H1 (cell line): Measurements from ENCODE around the gene RPUSD1. TPM values are rescaled to one million over a fixed set of nuclear protein-coding genes. Genes with fewer than 3 reads are reported as not detected.
A peak's percentile ranks its signal among the peaks of the same experiment; 100 is the strongest.

ENCODE experiments used
- CTCF ChIA-PET: fragments of 300-600 bp; sonication (Branson Sonifier 250); formaldehyde crosslinking; loops from one replicate; lab custom pipeline; 2021; ENCODE audit not compliant: partially characterized antibody; lab: Charles Lee
- POLR2A ChIA-PET: fragments of 300-600 bp; sonication (Branson Sonifier 250); formaldehyde crosslinking; loops from one replicate; lab custom pipeline; 2021; ENCODE audit warnings: inconsistent platforms; ENCODE audit not compliant: partially characterized antibody; lab: Charles Lee
- DNase-seq, 2 experiments: peaks; one replicate each; pipeline versions ENCODE4 v3.0.0 to v3.0.0-alpha.2; 2010 to 2022; ENCODE audit warnings: low spot score in 2 of 2, low read depth in 1 of 2, mixed read lengths in 1 of 2
- FAIRE-seq: peaks from 2 replicates; lab custom pipeline; 2011; peaks lifted over from hg19 to GRCh38; lab: Jason Lieb, UNC
- H2AFZ ChIP-seq: 2 replicates; pipeline ENCODE4 v1.8.1; 2012; ENCODE audit warnings: low read length, inconsistent platforms
- H2AK5ac ChIP-seq: 2 replicates; pipeline ENCODE4 v1.6.1; 2013; ENCODE audit warnings: low read depth, low read length
- H2BK120ac ChIP-seq: replicated peaks from 2 replicates; pipeline ENCODE3; 2013; ENCODE audit warnings: low read depth, low read length, inconsistent platforms
- H2BK12ac ChIP-seq: 2 replicates; pipeline ENCODE4 v1.6.1; 2013; ENCODE audit warnings: low read depth, low read length
- H2BK15ac ChIP-seq: 2 replicates; pipeline ENCODE4 v1.6.1; 2013; ENCODE audit warnings: low read length
- H2BK20ac ChIP-seq: 2 replicates; pipeline ENCODE4 v1.6.1; 2013; ENCODE audit warnings: low read length
- H2BK5ac ChIP-seq: 2 replicates; pipeline ENCODE4 v1.6.1; 2013; ENCODE audit warnings: low read depth, low read length
- H3K14ac ChIP-seq: 2 replicates; pipeline ENCODE4 v1.6.1; 2013; ENCODE audit warnings: inconsistent platforms; ENCODE audit not compliant: insufficient read length
- H3K18ac ChIP-seq: 2 replicates; pipeline ENCODE4 v1.6.1; 2013; ENCODE audit warnings: low read length; ENCODE audit errors: extremely low read depth
- H3K23ac ChIP-seq: 2 replicates; pipeline ENCODE4 v1.6.1; 2013; ENCODE audit warnings: inconsistent platforms; ENCODE audit not compliant: insufficient read length
- H3K23me2 ChIP-seq: 2 replicates; pipeline ENCODE4 v1.6.1; 2013; ENCODE audit warnings: low read depth, low read length
- H3K27ac ChIP-seq: 2 replicates; pipeline ENCODE4 v1.6.1; 2011; ENCODE audit warnings: low read depth, low read length, inconsistent platforms
- H3K27me3 ChIP-seq, 4 experiments: replicated peaks in 1 of 4; 1 replicate in 1 of 4; 2 replicates in 3 of 4; pipeline versions ENCODE4 v1.6.1 to v1.8.1; 2011 to 2013; ENCODE audit warnings: low read length in 3 of 4, mild to moderate bottlenecking in 3 of 4, inconsistent platforms in 2 of 4, mixed read lengths in 2 of 4, moderate library complexity in 1 of 4; ENCODE audit not compliant: control insufficient read depth in 3 of 4, insufficient read depth in 3 of 4; ENCODE audit errors: extremely low read depth in 1 of 4
- H3K36me3 ChIP-seq, 4 experiments: 2 replicates each; pipeline versions ENCODE4 v1.6.1 to v1.8.1; 2011 to 2013; ENCODE audit warnings: mild to moderate bottlenecking in 4 of 4, low read length in 3 of 4, moderate library complexity in 2 of 4, control low read depth in 1 of 4, inconsistent platforms in 1 of 4; ENCODE audit not compliant: insufficient read depth in 4 of 4, control insufficient read depth in 2 of 4
- H3K4ac ChIP-seq: replicated peaks from 2 replicates; pipeline ENCODE3; 2013; ENCODE audit warnings: low read length, low read depth, mixed read lengths, inconsistent platforms; ENCODE audit not compliant: insufficient read length
- H3K4me1 ChIP-seq, 4 experiments: replicated peaks in 1 of 4; 1 replicate in 1 of 4; 2 replicates in 3 of 4; pipeline versions ENCODE4 v1.6.1 to v1.8.1; 2011 to 2013; ENCODE audit warnings: low read length in 3 of 4, inconsistent platforms in 2 of 4, mixed read lengths in 1 of 4; ENCODE audit not compliant: insufficient read depth in 4 of 4, control insufficient read depth in 3 of 4
- H3K4me2 ChIP-seq, 2 experiments: 2 replicates each; pipeline versions ENCODE4 v1.6.1 to v1.8.1; 2011 to 2013; ENCODE audit warnings: low read depth in 2 of 2, low read length in 2 of 2, control low read depth in 1 of 2, inconsistent platforms in 1 of 2, mild to moderate bottlenecking in 1 of 2; ENCODE audit not compliant: insufficient read depth in 1 of 2
- H3K4me3 ChIP-seq, 4 experiments: fragments of 200-600, 300-600 bp in 1 of 4; sonication (generic), shearing (Covaris generic), sonication (Bioruptor Twin) in 1 of 4; 2 replicates each; pipeline versions ENCODE4 v1.5.1 to v1.8.1; 2011 to 2016; ENCODE audit warnings: low read length in 4 of 4, low read depth in 3 of 4, control low read depth in 2 of 4, inconsistent platforms in 2 of 4, mild to moderate bottlenecking in 2 of 4, mixed read lengths in 1 of 4, moderate library complexity in 1 of 4; ENCODE audit not compliant: insufficient read depth in 2 of 4; ENCODE audit errors: extremely low read depth in 1 of 4
- H3K56ac ChIP-seq: replicated peaks from 2 replicates; pipeline ENCODE3; 2013; ENCODE audit warnings: low read depth, mild to moderate bottlenecking, mixed read lengths, low read length, inconsistent platforms; ENCODE audit not compliant: insufficient read length
- H3K79me1 ChIP-seq: 2 replicates; pipeline ENCODE4 v1.6.1; 2013; ENCODE audit warnings: low read depth, low read length, control low read depth
- H3K79me2 ChIP-seq, 2 experiments: 2 replicates each; pipeline versions ENCODE4 v1.6.1 to v1.8.1; 2012 to 2013; ENCODE audit warnings: low read length in 2 of 2, mild to moderate bottlenecking in 2 of 2, inconsistent platforms in 1 of 2; ENCODE audit not compliant: insufficient read depth in 2 of 2, control insufficient read depth in 1 of 2
- H3K9ac ChIP-seq, 4 experiments: replicated peaks in 1 of 4; 1 replicate in 1 of 4; 2 replicates in 3 of 4; pipeline versions ENCODE4 v1.6.1 to v1.8.1; 2011 to 2013; ENCODE audit warnings: low read depth in 3 of 4, low read length in 3 of 4, control low read depth in 2 of 4, mild to moderate bottlenecking in 2 of 4, moderate library complexity in 2 of 4, inconsistent platforms in 1 of 4; ENCODE audit errors: extremely low read depth in 1 of 4
- H3K9me3 ChIP-seq, 2 experiments: 2 replicates each; pipeline versions ENCODE4 v1.6.1 to v1.8.1; 2012 to 2013; ENCODE audit warnings: mild to moderate bottlenecking in 2 of 2, moderate library complexity in 2 of 2, control low read depth in 1 of 2, inconsistent platforms in 1 of 2, low read depth in 1 of 2, low read length in 1 of 2, mixed read lengths in 1 of 2; ENCODE audit not compliant: insufficient read depth in 2 of 2
- H4K20me1 ChIP-seq, 2 experiments: replicated peaks in 1 of 2; 2 replicates each; pipeline versions ENCODE3 to v1.8.1; 2011 to 2013; ENCODE audit warnings: inconsistent platforms in 2 of 2, low read length in 2 of 2, mild to moderate bottlenecking in 1 of 2; ENCODE audit not compliant: insufficient read depth in 2 of 2, control insufficient read depth in 1 of 2
- H4K5ac ChIP-seq: 2 replicates; pipeline ENCODE4 v1.6.1; 2013; ENCODE audit warnings: low read length, low read depth, mixed read lengths, inconsistent platforms; ENCODE audit not compliant: insufficient read length
- H4K8ac ChIP-seq: 2 replicates; pipeline ENCODE4 v1.8.0; 2013; ENCODE audit warnings: mild to moderate bottlenecking, moderate library complexity, low read length, inconsistent platforms; ENCODE audit not compliant: insufficient read depth; ENCODE audit errors: extremely low read depth
- H4K91ac ChIP-seq: replicated peaks from 2 replicates; pipeline ENCODE3; 2013; ENCODE audit warnings: low read length, mixed read lengths, inconsistent platforms; ENCODE audit not compliant: insufficient read length
- CHD2 ChIP-seq: IDR thresholded peaks from 2 replicates; pipeline ENCODE4 v1.6.1; 2012; ENCODE audit warnings: low read length, improper control_type of control experiment
- GTF2F1 ChIP-seq: IDR thresholded peaks from 2 replicates; pipeline ENCODE4 v1.6.1; 2012; ENCODE audit warnings: low read depth, low read length, improper control_type of control experiment, borderline replicate concordance
- KDM5A ChIP-seq: fragments of 200-600 bp; IDR thresholded peaks from 2 replicates; pipeline ENCODE4 v1.7.1; 2012; ENCODE audit warnings: mild to moderate bottlenecking, low read length, inconsistent platforms, mixed read lengths
- SP1 ChIP-seq: IDR thresholded peaks from 2 replicates; pipeline ENCODE4 v1.6.1; 2011; ENCODE audit warnings: low read depth, low read length
- WGBS, 2 experiments: shearing (Covaris generic) in 1 of 2; methylation state at CpG; one replicate each; pipeline versions ENCODE4 v1.1.6 to v1.1.7; 2013 to 2015; ENCODE audit warnings: low lambda C conversion rate in 2 of 2, mixed read lengths in 2 of 2, inconsistent platforms in 1 of 2, low coverage in 1 of 2, missing lambda C conversion rate in 1 of 2; ENCODE audit not compliant: insufficient replicate concordance in 2 of 2, insufficient coverage in 1 of 2, insufficient read length in 1 of 2; ENCODE audit errors: extremely low coverage in 1 of 2, missing lambda C conversion rate in 1 of 2; 5-methylcytosine and 5-hydroxymethylcytosine counted together
- polyA plus RNA-seq, 7 experiments: library from polyadenylated mRNA; depleted of rRNA in 3 of 7; stranded (reverse) in 5 of 7; unstranded in 2 of 7; fragments of >200 nt in 5 of 7; fragments of 200-250 nt in 2 of 7; gene quantifications; 1 replicate in 5 of 7; 2 replicates in 1 of 7; 4 replicates in 1 of 7; pipeline versions ENCODE4 v1.2.1 to v1.2.3, GENCODE V29; 2011 to 2013; ENCODE audit warnings: missing spikeins in 2 of 7, mixed read lengths in 2 of 7
- total RNA-seq: library from RNA; stranded (reverse); fragmentation: NEBNext Ultra II Directional; extraction: Animal tissue kit (Norgen Biotek cat#: 25700); gene quantifications from 2 replicates; pipeline ENCODE4 v1.2.1, GENCODE V29; 2021

RPUSD1 gene
- total and polyA plus RNA-seq, 2 of the 8 experiments (the other 6 are each of a cell fraction or from before 2014, with no cell fraction given): 32.2 to 61.8 TPM

DNA sequence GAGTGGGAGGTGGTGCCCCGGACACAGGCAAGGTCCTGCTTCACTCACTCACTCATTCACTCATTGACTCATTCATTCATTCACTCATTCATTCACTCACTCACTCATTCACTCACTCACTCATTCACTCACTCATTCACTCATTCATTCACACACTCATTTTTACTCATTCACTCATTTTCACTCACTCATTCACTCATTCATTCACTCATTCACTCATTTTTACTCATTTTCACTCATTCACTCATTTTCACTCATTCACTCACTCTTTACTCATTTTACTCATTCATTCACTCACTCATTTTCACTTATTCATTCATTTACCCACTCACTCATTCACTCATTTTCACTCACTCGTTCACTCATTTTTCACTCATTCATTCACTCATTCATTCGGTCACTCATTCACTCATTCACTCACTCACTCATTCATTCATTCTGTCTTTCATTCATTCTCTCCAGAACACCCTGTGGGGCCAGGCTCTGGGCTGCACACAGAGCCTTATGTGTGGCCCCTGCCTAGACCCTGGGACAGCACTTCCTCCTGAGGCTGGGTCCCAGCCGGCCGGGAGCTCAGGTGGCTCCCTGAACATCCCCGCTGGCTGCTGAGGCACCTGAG is 9.2 kb downstream of the RPUSD1 start:
- Histone ChIP-seq H3K36me3 (no peaks in the 10 kb centered on the region), H2BK12ac (no peak overlapping the region), H2BK15ac (no peak overlapping the region), H2AK5ac (no peak overlapping the region), H3K4me2 (no peak overlapping the region), H3K4ac (no peak overlapping the region), H3K79me1 (no peaks in the 10 kb centered on the region), H3K27me3 (peaks cover 0 to 3% (median under 1%) of the 10 kb centered on the region in 4 experiments; a peak in 3 of 7 replicates), H4K91ac (no peak overlapping the region), H3K14ac (no peak overlapping the region), H2AFZ (no peak overlapping the region), H3K4me1 (no peaks in the 10 kb centered on the region), H2BK5ac (no peak overlapping the region), H4K20me1 (peaks cover 0 to 6% of the 10 kb centered on the region in 2 experiments), H3K9ac (no peak overlapping the region), H3K56ac (no peak overlapping the region), H3K18ac (no peak overlapping the region), H2BK20ac (no peak overlapping the region), H3K4me3 (no peak overlapping the region), H2BK120ac (no peak overlapping the region), H4K8ac (0 out of 2 replicates have a peak overlapping the region, but pooled peaks have one; percentile 68), H3K23ac (no peak overlapping the region), H3K27ac (no peak overlapping the region), H3K9me3 (no peaks in the 10 kb centered on the region), H3K79me2 (no peaks in the 10 kb centered on the region), H4K5ac (no peak overlapping the region), H3K23me2 (no peaks in the 10 kb centered on the region; the same call in 1 of the 2 replicates)
- CTCF ChIA-PET: interaction anchor here (1.0 to 13.7 kb wide), 4 partner anchors 28 to 276 kb away, joined by 3 to 424 read pairs (median 116); partner anchors contain the start of genes ANTKMT, CCDC78, CIAO3 and HAGHL
- 83 to 98% methylated on average over 2 to 6 of the region's 6 CpGs for WGBS, 2 experiments
- DNase-seq (no peak), FAIRE-seq (no peak)
- POLR2A ChIA-PET: interaction anchor here (0.8 kb wide), 1 partner anchor 18 kb away, joined by 3 read pairs; the partner anchor contains the start of gene MSLN
- no peak for TF ChIP-seq SP1
- TF ChIP-seq KDM5A: no peak
- TF ChIP-seq GTF2F1: no peak
- TF ChIP-seq CHD2: no peak
